ENCODE data around the gene SLC28A1.

- TF ChIP-seq CTCF (IDR thresholded peaks at IDR 0.05; ENCODE audit: borderline replicate concordance, extremely low read depth, low read length, poor library complexity, severe bottlenecking) (no peak), EZH2 (IDR thresholded peaks at IDR 0.05; ENCODE audit: borderline replicate concordance, low read depth, low read length, severe bottlenecking) (no peak)
Observed at GRCh38 chr15:84852212-84852611, 32.2 kb upstream of the SLC28A1 start.

All from DND-41 (cell line).